IMR-90 (cell line): Measurements from ENCODE around the gene TEC. TPM values are rescaled to one million over a fixed set of nuclear protein-coding genes. Genes with fewer than 3 reads are reported as not detected.
A peak's percentile ranks its signal among the peaks of the same experiment; 100 is the strongest.

ENCODE experiments used
- ATAC-seq: fragments of 200-7000 bp; cut with Tn5 transposase; 2 replicates; pipeline ENCODE4 v1.9.1; 2020; ENCODE audit warnings: low read depth, mild to moderate bottlenecking, moderate library complexity
- BruUV-seq: library from RNA; stranded (reverse); fragments of 400-500 nt; replicated peaks from 2 replicates; lab custom pipeline; 2021; lab: Mats Ljungman, UMichigan
- CTCF ChIA-PET: fragments of 300-600 bp; formaldehyde crosslinking; extraction: SDS; loops from one replicate; lab custom pipeline; 2021; ENCODE audit warnings: antibody characterized with exemption; lab: Yijun Ruan, JAX
- POLR2A ChIA-PET: fragments of 300-600 bp; sonication (Branson Sonifier 250); formaldehyde crosslinking; loops from one replicate; lab custom pipeline; 2022; ENCODE audit warnings: antibody characterized with exemption; ENCODE audit not compliant: unreplicated experiment; lab: Charles Lee
- DNase-seq: peaks from one replicate; pipeline ENCODE4 v3.0.0; 2013
- H2AFZ ChIP-seq: replicated peaks from 2 replicates; pipeline ENCODE3; 2013; ENCODE audit warnings: low read length, mild to moderate bottlenecking; ENCODE audit not compliant: poor library complexity
- H2AK5ac ChIP-seq: 2 replicates; pipeline ENCODE4 v1.6.1; 2013; ENCODE audit warnings: low read depth, low read length, inconsistent platforms
- H2AK9ac ChIP-seq: replicated peaks from 2 replicates; pipeline ENCODE3; 2013; ENCODE audit warnings: mild to moderate bottlenecking, low read depth, low read length, moderate library complexity; ENCODE audit not compliant: poor library complexity
- H2BK120ac ChIP-seq: 2 replicates; pipeline ENCODE4 v1.6.1; 2013; ENCODE audit warnings: low read depth, low read length, inconsistent platforms
- H2BK15ac ChIP-seq: 3 replicates; pipeline ENCODE4 v1.6.1; 2013; ENCODE audit warnings: low read depth, low read length, inconsistent platforms
- H2BK20ac ChIP-seq: 2 replicates; pipeline ENCODE4 v1.6.1; 2013; ENCODE audit warnings: low read depth, mild to moderate bottlenecking, inconsistent platforms, low read length, moderate library complexity
- H2BK5ac ChIP-seq: 2 replicates; pipeline ENCODE4 v1.6.1; 2013; ENCODE audit warnings: mild to moderate bottlenecking, low read depth, low read length, inconsistent platforms; ENCODE audit not compliant: poor library complexity, severe bottlenecking
- H3K14ac ChIP-seq: replicated peaks from 2 replicates; pipeline ENCODE4 v1.6.1; 2013; ENCODE audit warnings: low read depth, low read length, inconsistent platforms
- H3K18ac ChIP-seq: 2 replicates; pipeline ENCODE4 v1.6.1; 2013; ENCODE audit warnings: low read depth, low read length, control low read depth
- H3K23ac ChIP-seq: 2 replicates; pipeline ENCODE4 v1.6.1; 2013; ENCODE audit warnings: low read depth, low read length, inconsistent platforms
- H3K27ac ChIP-seq: 2 replicates; pipeline ENCODE4 v1.5.1; 2013; ENCODE audit warnings: mild to moderate bottlenecking, control low read depth, low read length; ENCODE audit not compliant: insufficient read depth
- H3K27me3 ChIP-seq: 2 replicates; pipeline ENCODE4 v1.6.1; 2013; ENCODE audit warnings: low read length; ENCODE audit not compliant: control insufficient read depth, insufficient read depth
- H3K36me3 ChIP-seq: 2 replicates; pipeline ENCODE4 v1.6.1; 2013; ENCODE audit warnings: low read length, mixed read lengths; ENCODE audit not compliant: control insufficient read depth, insufficient read depth
- H3K4ac ChIP-seq: 2 replicates; pipeline ENCODE4 v1.6.1; 2013; ENCODE audit warnings: low read depth, low read length, inconsistent platforms
- H3K4me1 ChIP-seq: 2 replicates; pipeline ENCODE4 v1.6.1; 2013; ENCODE audit warnings: low read length, mixed read lengths; ENCODE audit not compliant: control insufficient read depth, insufficient read depth
- H3K4me2 ChIP-seq: 2 replicates; pipeline ENCODE4 v1.6.1; 2013; ENCODE audit warnings: low read depth, mild to moderate bottlenecking, control low read depth, low read length, moderate library complexity
- H3K4me3 ChIP-seq: 2 replicates; pipeline ENCODE4 v1.5.1; 2013; ENCODE audit warnings: low read depth, mild to moderate bottlenecking, control low read depth, low read length, moderate library complexity; ENCODE audit not compliant: insufficient read depth
- H3K56ac ChIP-seq: 2 replicates; pipeline ENCODE4 v1.6.1; 2013; ENCODE audit warnings: low read length, inconsistent platforms; ENCODE audit not compliant: insufficient read depth; ENCODE audit errors: extremely low read depth
- H3K79me1 ChIP-seq, 2 experiments: 2 replicates each; pipeline ENCODE4 v1.6.1; 2013; ENCODE audit warnings: low read length in 2 of 2, inconsistent platforms in 1 of 2, low read depth in 1 of 2
- H3K9ac ChIP-seq: 2 replicates; pipeline ENCODE4 v1.6.1; 2013; ENCODE audit warnings: low read depth, low read length, control low read depth
- H3K9me1 ChIP-seq: 2 replicates; pipeline ENCODE4 v1.6.1; 2013; ENCODE audit warnings: low read length, inconsistent platforms; ENCODE audit not compliant: insufficient read depth
- H3K9me3 ChIP-seq: 2 replicates; pipeline ENCODE4 v1.6.1; 2013; ENCODE audit warnings: low read length; ENCODE audit not compliant: control insufficient read depth, insufficient read depth
- H4K20me1 ChIP-seq: 2 replicates; pipeline ENCODE4 v1.6.1; 2013; ENCODE audit warnings: low read length, inconsistent platforms; ENCODE audit not compliant: insufficient read depth
- H4K5ac ChIP-seq: 2 replicates; pipeline ENCODE4 v1.6.1; 2013; ENCODE audit warnings: mild to moderate bottlenecking, low read depth, low read length, control low read depth
- H4K8ac ChIP-seq, 2 experiments: 2 replicates each; pipeline ENCODE4 v1.6.1; 2013; ENCODE audit warnings: low read depth in 2 of 2, low read length in 2 of 2, control low read depth in 1 of 2, inconsistent platforms in 1 of 2
- H4K91ac ChIP-seq: 2 replicates; pipeline ENCODE4 v1.6.1; 2013; ENCODE audit warnings: low read depth, low read length, inconsistent platforms; ENCODE audit not compliant: insufficient read depth
- CHD1 ChIP-seq: IDR thresholded peaks from 2 replicates; pipeline ENCODE4 v1.6.1; 2012; ENCODE audit warnings: low read depth, low read length, improper control_type of control experiment
- CTCF ChIP-seq: conservative IDR thresholded peaks from 2 replicates; pipeline ENCODE4 v1.5.1; 2012; ENCODE audit warnings: mild to moderate bottlenecking, low read depth, low read length, improper control_type of control experiment
- FOS ChIP-seq: fragments of 150-350 bp; IDR thresholded peaks from 2 replicates; pipeline ENCODE4 v1.6.1; 2016; ENCODE audit warnings: low read depth, low read length
- WGBS, 2 experiments: methylation state at CpG; one replicate each; pipeline versions ENCODE4 v1.1.5 to v1.1.7; 2013; ENCODE audit warnings: missing lambda C conversion rate in 2 of 2; ENCODE audit not compliant: insufficient read length in 1 of 2; ENCODE audit errors: extremely low coverage in 2 of 2; 5-methylcytosine and 5-hydroxymethylcytosine counted together
- dilution Hi-C: fragments of 300-500 bp; cut with HindIII; formaldehyde crosslinking; loops from one replicate; pipeline ENCODE4 v1.14.3; 2018; ENCODE audit warnings: low sequenced_read_pairs; ENCODE audit not compliant: unreplicated experiment
- in situ Hi-C: fragments of 300-500 bp; cut with MboI; formaldehyde crosslinking; loops from 3 replicates; pipeline ENCODE4 v1.14.3; 2019; ENCODE audit warnings: low sequenced_read_pairs, inconsistent platforms, mixed read lengths
- intact Hi-C: fragments of 100-400 bp; cut with micrococcal nuclease; formaldehyde crosslinking; loops from 2 replicates; pipeline ENCODE4 v1.10.0; 2022
- polyA plus RNA-seq, 3 experiments: library from polyadenylated mRNA; depleted of rRNA; stranded (reverse); fragments of >200 nt; gene quantifications; 2 replicates each; pipeline ENCODE4 v1.2.3, GENCODE V29; 2012; ENCODE audit warnings: low replicate concordance in 1 of 3
- total RNA-seq: library from RNA; depleted of rRNA; stranded (reverse); fragments of >200 nt; gene quantifications from 2 replicates; pipeline ENCODE4 v1.2.3, GENCODE V29; 2012

The TEC gene
- total and polyA plus RNA-seq, 2 of the 4 experiments (the other 2 are of a cell fraction) = 0.39 to 0.54 TPM

DNA sequence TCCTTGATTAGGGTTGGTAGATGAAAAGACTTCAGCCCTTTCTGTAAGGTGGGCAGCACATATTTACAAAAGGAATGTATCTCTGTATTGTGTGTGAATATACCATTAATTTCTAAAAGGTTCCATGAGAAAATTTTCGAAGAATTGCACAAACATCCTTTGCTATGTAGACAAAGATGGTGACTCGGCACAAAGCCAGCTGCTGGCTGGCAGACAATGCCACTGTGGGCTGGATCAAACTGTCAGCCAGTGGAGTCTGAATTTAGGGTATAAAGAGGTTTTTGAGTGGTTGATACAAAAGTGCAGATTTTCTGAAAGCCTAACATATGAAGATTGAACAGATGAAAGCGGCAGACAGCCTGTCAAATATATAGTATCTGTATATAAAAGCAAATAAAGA, 129.9 kb downstream of the TEC start:
- no CpG with 5 or more reads among the region's 3 CpGs for WGBS, 2 experiments
- H3K4ac ChIP-seq = no peak overlapping the region
- H3K4me3 ChIP-seq = no peak overlapping the region
- no peak overlapping the region for H3K23ac ChIP-seq
- ChIA-PET POLR2A (no interaction called here), CTCF (interaction anchor here (0.9 to 1.6 kb wide), 3 partner anchors 10 to 304 kb away, joined by 3 to 5 read pairs (median 3); no protein-coding TSS in a partner anchor)
- intact Hi-C loops (loop anchor here (5.0 kb wide), 2 partner anchors 122 to 408 kb away; partner anchors contain the start of genes CNGA1 and NIPAL1), dilution Hi-C loops (no loop called here), in situ Hi-C loops (loop anchor here (10.0 kb wide), 1 partner anchor 405 kb away; no protein-coding TSS in a partner anchor)
- H2BK5ac ChIP-seq = no peak overlapping the region
- ATAC-seq (peak; percentile 46; the same call in 1 of the 2 replicates), DNase-seq (peak; percentile 32)
- H3K9me1 ChIP-seq = no peaks in the 10 kb centered on the region
- BruUV-seq = no TSS peak
- H4K91ac ChIP-seq = no peak overlapping the region
- no peaks in the 10 kb centered on the region for H3K79me1 ChIP-seq
- H3K9me3 ChIP-seq = no peaks in the 10 kb centered on the region
- H2AFZ ChIP-seq = no peak overlapping the region
- H3K56ac ChIP-seq = no peak overlapping the region
- H4K20me1 ChIP-seq = no peaks in the 10 kb centered on the region
- no peak overlapping the region for H3K4me2 ChIP-seq
- H3K27me3 ChIP-seq = no peaks in the 10 kb centered on the region
- H2BK15ac ChIP-seq = no peak overlapping the region
- H3K27ac ChIP-seq = no peak overlapping the region
- no peak overlapping the region; the same call in 1 of the 2 replicates for H2BK20ac ChIP-seq
- no peak overlapping the region for H4K5ac ChIP-seq
- no peak overlapping the region for H3K14ac ChIP-seq
- no peak overlapping the region for H2BK120ac ChIP-seq
- H3K36me3 ChIP-seq = no peaks in the 10 kb centered on the region; the same call in 1 of the 2 replicates
- H3K18ac ChIP-seq = no peak overlapping the region
- H2AK9ac ChIP-seq = no peak overlapping the region
- TF ChIP-seq FOS (no peak), CTCF (no peak), CHD1 (no peak)
- H4K8ac ChIP-seq = no peak overlapping the region
- no peak overlapping the region for H2AK5ac ChIP-seq
- H3K9ac ChIP-seq = no peak overlapping the region
- no peaks in the 10 kb centered on the region for H3K4me1 ChIP-seq
